ENCODE results near the gene CDH23.

The CDH23 gene

DNA sequence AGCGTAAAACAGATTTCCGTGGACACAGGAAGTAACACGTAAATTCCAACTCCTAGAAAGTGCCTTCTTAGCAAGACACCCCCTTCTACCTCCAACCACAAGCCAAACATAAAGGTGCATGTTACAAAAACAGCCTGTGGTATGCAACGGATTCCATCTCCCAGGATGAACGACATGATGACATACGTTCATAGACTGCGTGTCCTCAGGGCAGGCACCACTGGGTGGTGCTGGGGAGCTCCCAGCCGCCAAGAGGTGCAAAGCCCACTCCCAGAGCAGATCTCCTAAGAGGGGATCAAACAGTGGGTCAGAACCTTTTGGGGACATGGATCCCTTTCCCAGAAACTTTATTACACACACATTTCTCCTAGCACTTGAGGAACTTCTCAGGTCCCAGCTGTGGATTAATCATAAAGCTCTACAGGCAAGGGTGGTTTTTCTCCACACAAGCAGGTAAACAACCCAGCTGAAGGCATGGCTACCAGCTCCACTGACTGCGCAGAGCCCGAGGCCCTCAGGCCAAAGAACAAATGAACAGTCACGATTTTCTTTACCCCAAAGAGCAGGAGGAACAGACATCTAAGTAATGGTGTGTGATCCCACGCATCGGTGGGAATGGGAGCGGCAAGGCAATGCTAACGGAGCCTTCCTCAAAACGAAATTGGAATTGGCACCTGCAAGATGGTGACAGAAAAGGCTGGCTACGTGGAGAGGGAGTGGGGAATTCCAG is 440.5 kb downstream of the CDH23 start:
- peaks cover 15% of the 10 kb centered on the region for H3K4me1 ChIP-seq (ENCODE audit: insufficient read depth, low read length, poor library complexity, severe bottlenecking)
- H3K9me2 ChIP-seq (replicated peaks; ENCODE audit: low read depth, low read length) = no peaks in the 10 kb centered on the region
- TF ChIP-seq EZH2phosphoT487 (IDR thresholded peaks at IDR 0.05; ENCODE audit: borderline replicate concordance) = no peak
- peak; percentile 79 for TF ChIP-seq CTCF (conservative IDR thresholded peaks at IDR 0.05; ENCODE audit: low read length)
- H2AFZ ChIP-seq (ENCODE audit: low read length) = no peak overlapping the region
- H3K4me3 ChIP-seq (ENCODE audit: low read length, poor library complexity, severe bottlenecking) = no peak overlapping the region
- no peaks in the 10 kb centered on the region for H3F3A ChIP-seq (ENCODE audit: low read depth)
- H4K20me1 ChIP-seq (ENCODE audit: insufficient read depth, low read length, poor library complexity, severe bottlenecking) = peaks cover 39% of the 10 kb centered on the region
- H3K79me2 ChIP-seq (ENCODE audit: insufficient read depth, low read length) = peaks cover 55% of the 10 kb centered on the region; the same call in 1 of the 2 replicates
- no peaks in the 10 kb centered on the region for H3K9me3 ChIP-seq (ENCODE audit: insufficient read depth, low read depth, low read length)
- peak overlapping the region; percentile 29 for H3K4me2 ChIP-seq (ENCODE audit: low read depth, low read length, poor library complexity, severe bottlenecking)
- no peak overlapping the region for H3K9ac ChIP-seq (ENCODE audit: low read depth, low read length, poor library complexity, severe bottlenecking)
- no peaks in the 10 kb centered on the region for H3K27me3 ChIP-seq (ENCODE audit: insufficient read depth, low read length, poor library complexity, severe bottlenecking)
- peaks cover 10% of the 10 kb centered on the region; the same call in 1 of the 2 replicates for H3K36me3 ChIP-seq (ENCODE audit: insufficient read depth, low read length)

- H3K4me1 ChIP-seq (ENCODE audit: insufficient read depth, low read length, poor library complexity, severe bottlenecking) = peaks cover 17% of the 10 kb centered on the region
- H4K20me1 ChIP-seq (ENCODE audit: insufficient read depth, low read length, poor library complexity, severe bottlenecking) = peaks cover 52% of the 10 kb centered on the region
- TF ChIP-seq EZH2phosphoT487 (IDR thresholded peaks at IDR 0.05; ENCODE audit: borderline replicate concordance) (no peak), CTCF (conservative IDR thresholded peaks at IDR 0.05; ENCODE audit: low read length) (no peak)
- peaks cover 62% of the 10 kb centered on the region for H3K79me2 ChIP-seq (ENCODE audit: insufficient read depth, low read length)
- no peak overlapping the region for H2AFZ ChIP-seq (ENCODE audit: low read length)
- H3K27me3 ChIP-seq (ENCODE audit: insufficient read depth, low read length, poor library complexity, severe bottlenecking) = no peaks in the 10 kb centered on the region
- H3K4me3 ChIP-seq (ENCODE audit: low read length, poor library complexity, severe bottlenecking) = no peak overlapping the region
- no peak overlapping the region for H3K9ac ChIP-seq (ENCODE audit: low read depth, low read length, poor library complexity, severe bottlenecking)
- no peaks in the 10 kb centered on the region for H3K9me2 ChIP-seq (replicated peaks; ENCODE audit: low read depth, low read length)
- H3F3A ChIP-seq (ENCODE audit: low read depth) = no peaks in the 10 kb centered on the region
- H3K9me3 ChIP-seq (ENCODE audit: insufficient read depth, low read depth, low read length) = no peaks in the 10 kb centered on the region
- H3K4me2 ChIP-seq (ENCODE audit: low read depth, low read length, poor library complexity, severe bottlenecking) = no peak overlapping the region
- H3K36me3 ChIP-seq (ENCODE audit: insufficient read depth, low read length) = peaks cover 4% of the 10 kb centered on the region; the same call in 1 of the 2 replicates
Measured at GRCh38 chr10:71838264-71839211, 441.8 kb downstream of the CDH23 start.

DNA sequence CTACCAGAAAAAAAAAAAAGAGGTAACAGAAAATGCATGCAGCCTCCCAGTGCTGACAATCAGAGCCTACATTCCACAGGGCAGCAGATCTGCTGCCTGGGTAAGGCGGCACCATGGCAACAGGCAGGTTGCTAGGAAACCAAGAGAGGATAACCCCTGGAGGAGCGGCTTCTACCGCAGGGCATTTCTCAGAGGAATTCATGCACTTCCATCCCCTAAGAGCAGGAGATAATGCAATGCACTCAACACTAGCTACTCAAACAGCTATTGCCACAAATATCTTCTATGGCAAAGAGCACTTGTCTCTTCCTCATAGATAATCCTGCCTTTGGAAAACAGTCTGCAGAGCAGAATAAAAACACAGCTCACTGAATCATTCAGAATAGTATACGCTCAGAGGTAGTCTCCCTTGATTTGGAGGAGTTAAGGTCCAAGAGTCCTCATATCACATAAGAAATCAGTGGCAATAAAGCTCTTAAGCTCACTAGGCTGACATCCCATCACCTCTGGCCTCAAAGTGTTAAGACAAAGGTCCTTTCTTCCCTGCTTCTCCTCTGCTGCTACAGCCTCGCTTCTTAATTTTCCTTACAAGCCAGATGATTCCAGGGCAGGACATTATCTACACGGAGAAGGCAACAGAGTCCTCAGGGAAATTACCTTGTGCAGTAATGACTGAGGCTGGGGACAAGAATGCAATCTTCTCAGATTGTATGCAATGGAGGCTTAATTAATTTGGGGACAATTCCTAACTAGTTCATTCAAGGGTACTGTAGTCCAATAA is 443.6 kb downstream of the CDH23 start:
- H3K36me3 ChIP-seq (ENCODE audit: insufficient read depth, low read length) = no peaks in the 10 kb centered on the region
- no peaks in the 10 kb centered on the region for H3K27me3 ChIP-seq (ENCODE audit: insufficient read depth, low read length, poor library complexity, severe bottlenecking)
- H3F3A ChIP-seq (ENCODE audit: low read depth) = no peaks in the 10 kb centered on the region
- H3K9ac ChIP-seq (ENCODE audit: low read depth, low read length, poor library complexity, severe bottlenecking) = no peak overlapping the region
- H3K79me2 ChIP-seq (ENCODE audit: insufficient read depth, low read length) = peaks cover 66% of the 10 kb centered on the region
- H2AFZ ChIP-seq (ENCODE audit: low read length) = no peak overlapping the region
- no peak for TF ChIP-seq CTCF (conservative IDR thresholded peaks at IDR 0.05; ENCODE audit: low read length)
- TF ChIP-seq EZH2phosphoT487 (IDR thresholded peaks at IDR 0.05; ENCODE audit: borderline replicate concordance) = no peak
- no peak overlapping the region for H3K4me2 ChIP-seq (ENCODE audit: low read depth, low read length, poor library complexity, severe bottlenecking)
- H3K4me1 ChIP-seq (ENCODE audit: insufficient read depth, low read length, poor library complexity, severe bottlenecking) = peaks cover 34% of the 10 kb centered on the region
- no peaks in the 10 kb centered on the region for H3K9me3 ChIP-seq (ENCODE audit: insufficient read depth, low read depth, low read length)
- H4K20me1 ChIP-seq (ENCODE audit: insufficient read depth, low read length, poor library complexity, severe bottlenecking) = peaks cover 70% of the 10 kb centered on the region
- H3K9me2 ChIP-seq (replicated peaks; ENCODE audit: low read depth, low read length) = no peaks in the 10 kb centered on the region
- no peak overlapping the region for H3K4me3 ChIP-seq (ENCODE audit: low read length, poor library complexity, severe bottlenecking)

Data from Loucy (cell line).